ENCODE measurements around the gene NIPBL. TPM values are rescaled to one million over a fixed set of nuclear protein-coding genes. Genes with fewer than 3 reads are reported as not detected.
A peak's percentile ranks its signal among the peaks of the same experiment; 100 is the strongest.

Gene NIPBL
- total and polyA plus RNA-seq, 2 of the 13 experiments (the other 11 are each of a cell fraction or from before 2014, with no cell fraction given): 12.3 to 32.3 TPM

DNA sequence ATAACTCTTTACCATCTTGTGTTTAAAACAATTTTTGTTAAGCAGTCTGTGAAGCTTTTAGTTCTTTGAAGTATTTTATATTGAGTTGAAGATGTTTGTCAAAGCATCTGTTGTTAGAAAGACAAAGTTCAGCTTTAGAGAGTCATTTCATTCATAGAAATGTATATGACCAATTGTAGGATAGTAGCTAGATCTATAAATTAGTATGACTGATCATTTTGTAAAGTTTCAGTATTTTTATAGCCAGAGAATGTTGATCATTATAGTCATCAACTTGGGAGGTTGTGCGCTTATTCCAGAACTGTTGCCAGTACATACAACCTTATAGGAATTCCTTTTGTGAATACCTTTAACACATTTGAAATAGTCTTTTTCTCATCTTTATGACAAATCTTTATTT, 5.2 kb downstream of the NIPBL start:
- Histone ChIP-seq H3K79me2 (ENCODE audit: insufficient read depth, low read length) (peaks cover 97% of the 10 kb centered on the region), H4K20me1 (ENCODE audit: insufficient read depth, low read length) (peaks cover 70% of the 10 kb centered on the region), H3K4me1 (ENCODE audit: insufficient read depth, low read length) (peaks cover 43% of the 10 kb centered on the region), H3K27me3 (ENCODE audit: control insufficient read depth in 1 of 2, insufficient read depth in 2 of 2, low read length in 2 of 2) (no peaks in the 10 kb centered on the region; a peak in 1 of 5 replicates), H3K9ac (ENCODE audit: insufficient read depth, low read depth, low read length) (no peak overlapping the region), H3K36me3 (replicated peaks in 1 of 2; ENCODE audit: control insufficient read depth in 1 of 2, insufficient read depth in 2 of 2, low read length in 2 of 2) (peaks cover 0 to 6% of the 10 kb centered on the region in 2 experiments; a peak in 3 of 5 replicates), H3K4me3 (replicated peaks in 1 of 3; ENCODE audit: insufficient read depth in 1 of 3, low read depth in 2 of 3, low read length in 3 of 3) (no peak overlapping the region), H3K4me2 (ENCODE audit: low read depth, low read length) (peak overlapping the region; percentile 9; the same call in 1 of the 2 replicates), H2AFZ (ENCODE audit: low read length) (no peak overlapping the region), H3K9me3 (ENCODE audit: low read length) (no peaks in the 10 kb centered on the region), H3K27ac (ENCODE audit: extremely low read length, insufficient read depth, low read length) (no peak overlapping the region)
- intact Hi-C loops (cut with micrococcal nuclease; ENCODE audit: unreplicated experiment): no loop called here
- DNase-seq (ENCODE audit: low spot score) (no peak), FAIRE-seq (no peak), ATAC-seq (no peak)
- WGBS (ENCODE audit: low lambda C conversion rate): 96% methylated on average over 1 of the region's 1 CpG
- in situ Hi-C loops (cut with HindIII; ENCODE audit: extremely low pct_ligation_motif_present, low pct_unique_long_range_greater_than_20kb): no loop called here
- no TSS peak for BruUV-seq (replicated peaks)
- POLR2A ChIA-PET: no interaction called here
- TF ChIP-seq CBFB (CRISPR knock-in tag; IDR thresholded peaks at IDR 0.05) (no peak), ZNF33A (CRISPR knock-in tag; IDR thresholded peaks at IDR 0.05; ENCODE audit: borderline replicate concordance) (0 out of 2 replicates have a peak, but pooled peaks have one; percentile 31), ATAD3A (CRISPR knock-in tag; IDR thresholded peaks at IDR 0.05) (no peak)
- TF ChIP-seq, protein P1, sequence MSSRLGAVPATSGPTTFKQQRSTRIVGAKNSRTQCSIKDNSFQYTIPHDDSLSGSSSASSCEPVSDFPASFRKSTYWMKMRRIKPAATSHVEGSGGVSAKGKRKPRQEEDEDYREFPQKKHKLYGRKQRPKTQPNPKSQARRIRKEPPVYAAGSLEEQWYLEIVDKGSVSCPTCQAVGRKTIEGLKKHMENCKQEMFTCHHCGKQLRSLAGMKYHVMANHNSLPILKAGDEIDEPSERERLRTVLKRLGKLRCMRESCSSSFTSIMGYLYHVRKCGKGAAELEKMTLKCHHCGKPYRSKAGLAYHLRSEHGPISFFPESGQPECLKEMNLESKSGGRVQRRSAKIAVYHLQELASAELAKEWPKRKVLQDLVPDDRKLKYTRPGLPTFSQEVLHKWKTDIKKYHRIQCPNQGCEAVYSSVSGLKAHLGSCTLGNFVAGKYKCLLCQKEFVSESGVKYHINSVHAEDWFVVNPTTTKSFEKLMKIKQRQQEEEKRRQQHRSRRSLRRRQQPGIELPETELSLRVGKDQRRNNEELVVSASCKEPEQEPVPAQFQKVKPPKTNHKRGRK (CRISPR knock-in tag; IDR thresholded peaks at IDR 0.05): no peak
- CTCF ChIA-PET (ENCODE audit: low intra/inter-chr PET ratio, low total read pairs): no interaction called here

DNA sequence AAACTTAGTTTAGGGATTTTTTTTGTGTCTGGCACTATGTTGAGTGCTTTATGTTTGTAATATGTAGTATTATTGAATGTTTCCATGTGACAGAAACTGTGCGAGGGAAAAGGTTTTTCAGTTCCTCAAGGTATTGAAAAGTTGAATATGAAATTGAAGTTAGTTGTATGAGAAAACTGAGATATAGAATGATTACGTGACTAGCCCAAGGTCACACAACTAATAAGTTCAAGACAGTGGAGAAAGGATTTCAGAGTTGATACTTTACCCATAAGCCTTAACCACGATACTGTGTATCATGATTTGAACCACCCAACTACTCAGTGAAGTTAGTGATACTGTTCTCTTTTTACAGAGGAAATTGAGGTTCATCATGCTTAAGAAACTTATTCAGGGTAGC, 5.7 kb downstream of the NIPBL start:
- H3K79me2 ChIP-seq (ENCODE audit: insufficient read depth, low read length): peaks cover 100% of the 10 kb centered on the region
- H2AFZ ChIP-seq (ENCODE audit: low read length): no peak overlapping the region
- intact Hi-C loops (cut with micrococcal nuclease; ENCODE audit: unreplicated experiment) (no loop called here), in situ Hi-C loops (cut with HindIII; ENCODE audit: extremely low pct_ligation_motif_present, low pct_unique_long_range_greater_than_20kb) (no loop called here)
- no peak overlapping the region for H3K27ac ChIP-seq (ENCODE audit: extremely low read length, insufficient read depth, low read length)
- peaks cover 47% of the 10 kb centered on the region for H3K4me1 ChIP-seq (ENCODE audit: insufficient read depth, low read length)
- H3K4me2 ChIP-seq (ENCODE audit: low read depth, low read length): peak overlapping the region; percentile 9; the same call in 1 of the 2 replicates
- ChIA-PET CTCF (ENCODE audit: low intra/inter-chr PET ratio, low total read pairs) (no interaction called here), POLR2A (no interaction called here)
- 87% methylated on average over 3 of the region's 3 CpGs for WGBS (ENCODE audit: low lambda C conversion rate)
- peaks cover 0 to 6% of the 10 kb centered on the region in 2 experiments; a peak in 3 of 5 replicates for H3K36me3 ChIP-seq (replicated peaks in 1 of 2; ENCODE audit: control insufficient read depth in 1 of 2, insufficient read depth in 2 of 2, low read length in 2 of 2)
- FAIRE-seq (no peak), DNase-seq (ENCODE audit: low spot score) (no peak), ATAC-seq (no peak)
- H3K9me3 ChIP-seq (ENCODE audit: low read length): no peaks in the 10 kb centered on the region
- no peaks in the 10 kb centered on the region; a peak in 1 of 5 replicates for H3K27me3 ChIP-seq (ENCODE audit: control insufficient read depth in 1 of 2, insufficient read depth in 2 of 2, low read length in 2 of 2)
- peaks cover 71% of the 10 kb centered on the region for H4K20me1 ChIP-seq (ENCODE audit: insufficient read depth, low read length)
- no peak overlapping the region for H3K9ac ChIP-seq (ENCODE audit: insufficient read depth, low read depth, low read length)
- no peak overlapping the region for H3K4me3 ChIP-seq (replicated peaks in 1 of 3; ENCODE audit: insufficient read depth in 1 of 3, low read depth in 2 of 3, low read length in 3 of 3)
- BruUV-seq (replicated peaks): no TSS peak
- TF ChIP-seq ZIK1 (CRISPR knock-in tag; IDR thresholded peaks at IDR 0.05; ENCODE audit: borderline replicate concordance, low read depth): no peak
- no peak for TF ChIP-seq LCORL (IDR thresholded peaks at IDR 0.05)
- TF ChIP-seq LCORL (CRISPR knock-in tag; IDR thresholded peaks at IDR 0.05): no peak
- no peak for TF ChIP-seq KMT2A (CRISPR knock-in tag; IDR thresholded peaks at IDR 0.05)
- TF ChIP-seq NONO (IDR thresholded peaks at IDR 0.05): no peak
- no peak for TF ChIP-seq NONO (CRISPR knock-in tag; conservative IDR thresholded peaks at IDR 0.05)
- no peak for TF ChIP-seq ZNF850 (CRISPR knock-in tag; conservative IDR thresholded peaks at IDR 0.05)
- TF ChIP-seq POLR2AphosphoS2 (IDR thresholded peaks at IDR 0.05; ENCODE audit: low read depth, low read length): no peak
- TF ChIP-seq, protein P2, sequence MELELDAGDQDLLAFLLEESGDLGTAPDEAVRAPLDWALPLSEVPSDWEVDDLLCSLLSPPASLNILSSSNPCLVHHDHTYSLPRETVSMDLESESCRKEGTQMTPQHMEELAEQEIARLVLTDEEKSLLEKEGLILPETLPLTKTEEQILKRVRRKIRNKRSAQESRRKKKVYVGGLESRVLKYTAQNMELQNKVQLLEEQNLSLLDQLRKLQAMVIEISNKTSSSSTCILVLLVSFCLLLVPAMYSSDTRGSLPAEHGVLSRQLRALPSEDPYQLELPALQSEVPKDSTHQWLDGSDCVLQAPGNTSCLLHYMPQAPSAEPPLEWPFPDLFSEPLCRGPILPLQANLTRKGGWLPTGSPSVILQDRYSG (CRISPR knock-in tag; IDR thresholded peaks at IDR 0.05): no peak
- no peak for TF ChIP-seq ARNTL (CRISPR knock-in tag; IDR thresholded peaks at IDR 0.05)
- no peak for TF ChIP-seq SRSF9 (IDR thresholded peaks at IDR 0.05; ENCODE audit: borderline replicate concordance, insufficient read depth, low read depth, low read length, poor library complexity, severe bottlenecking)
- TF ChIP-seq SRF (IDR thresholded peaks at IDR 0.05; ENCODE audit: low read depth, low read length): no peak

Measured in HepG2 (cell line).